AG04450 (cell line): ENCODE results near the gene PVALEF. TPM values are rescaled to one million over a fixed set of nuclear protein-coding genes. Genes with fewer than 3 reads are reported as not detected.

Experiments used
- CTCF ChIA-PET: fragments of 300-600, 350-600 bp; formaldehyde crosslinking; extraction: SDS; loops from one replicate; lab custom pipeline; 2022; ENCODE audit warnings: antibody characterized with exemption, inconsistent platforms; lab: Charles Lee
- POLR2A ChIA-PET: fragments of 350-600 bp; formaldehyde crosslinking; extraction: SDS; loops from one replicate; lab custom pipeline; 2021; ENCODE audit warnings: antibody characterized with exemption, inconsistent platforms; lab: Yijun Ruan, JAX
- DNase-seq: peaks from one replicate; pipeline ENCODE4 v3.0.0-alpha.2; 2011; ENCODE audit warnings: low read depth, low spot score
- H3K27ac ChIP-seq: one replicate; pipeline ENCODE4 v1.5.1; 2012; ENCODE audit warnings: low read depth, low read length, control low read depth
- H3K27me3 ChIP-seq: one replicate; pipeline ENCODE4 v1.6.0; 2012; ENCODE audit warnings: low read length; ENCODE audit not compliant: control insufficient read depth, insufficient read depth
- H3K4me3 ChIP-seq: 2 replicates; pipeline ENCODE4 v1.5.1; 2011; ENCODE audit warnings: mild to moderate bottlenecking, low read depth, low read length, control low read depth
- H3K9me3 ChIP-seq: 2 replicates; pipeline ENCODE4 v1.5.1; 2012; ENCODE audit warnings: low read length; ENCODE audit not compliant: control insufficient read depth, insufficient read depth
- polyA plus RNA-seq: library from polyadenylated mRNA; depleted of rRNA; stranded (reverse); fragments of >200 nt; gene quantifications from 2 replicates; pipeline ENCODE4 v1.2.3, GENCODE V29; 2011
- TF ChIP-seq, protein P1 (sequence below): IDR thresholded peaks from 2 replicates; pipeline ENCODE4 v1.5.1; 2011; ENCODE audit warnings: low read depth, low read length, control low read depth, inconsistent platforms

PVALEF gene
- polyA plus RNA-seq, 1 experiment, result not detected

- TF ChIP-seq, protein P1, sequence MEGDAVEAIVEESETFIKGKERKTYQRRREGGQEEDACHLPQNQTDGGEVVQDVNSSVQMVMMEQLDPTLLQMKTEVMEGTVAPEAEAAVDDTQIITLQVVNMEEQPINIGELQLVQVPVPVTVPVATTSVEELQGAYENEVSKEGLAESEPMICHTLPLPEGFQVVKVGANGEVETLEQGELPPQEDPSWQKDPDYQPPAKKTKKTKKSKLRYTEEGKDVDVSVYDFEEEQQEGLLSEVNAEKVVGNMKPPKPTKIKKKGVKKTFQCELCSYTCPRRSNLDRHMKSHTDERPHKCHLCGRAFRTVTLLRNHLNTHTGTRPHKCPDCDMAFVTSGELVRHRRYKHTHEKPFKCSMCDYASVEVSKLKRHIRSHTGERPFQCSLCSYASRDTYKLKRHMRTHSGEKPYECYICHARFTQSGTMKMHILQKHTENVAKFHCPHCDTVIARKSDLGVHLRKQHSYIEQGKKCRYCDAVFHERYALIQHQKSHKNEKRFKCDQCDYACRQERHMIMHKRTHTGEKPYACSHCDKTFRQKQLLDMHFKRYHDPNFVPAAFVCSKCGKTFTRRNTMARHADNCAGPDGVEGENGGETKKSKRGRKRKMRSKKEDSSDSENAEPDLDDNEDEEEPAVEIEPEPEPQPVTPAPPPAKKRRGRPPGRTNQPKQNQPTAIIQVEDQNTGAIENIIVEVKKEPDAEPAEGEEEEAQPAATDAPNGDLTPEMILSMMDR, result no peak
- Histone ChIP-seq H3K27me3 (no peaks in the 10 kb centered on the region), H3K9me3 (no peaks in the 10 kb centered on the region; the same call in 1 of the 2 replicates), H3K4me3 (no peak overlapping the region), H3K27ac (no peak overlapping the region)
- DNase-seq, result no peak
- ChIA-PET POLR2A (no interaction called here), CTCF (interaction anchor here (0.6 to 1.3 kb wide), 2 partner anchors 95 to 745 kb away, joined by 3 to 4 read pairs; partner anchors contain the start of gene PYCR1)
These were observed 27.2 kb downstream of the PVALEF start for GRCh38 chr17:81192386-81193050.

GRCh38 chr17:81193051-81193410 lies 27.7 kb downstream of the PVALEF start:
- Histone ChIP-seq H3K4me3 (no peak overlapping the region), H3K27me3 (no peaks in the 10 kb centered on the region), H3K27ac (no peak overlapping the region), H3K9me3 (no peaks in the 10 kb centered on the region; the same call in 1 of the 2 replicates)
- ChIA-PET POLR2A (no interaction called here), CTCF (interaction anchor here (0.6 to 1.3 kb wide), 2 partner anchors 95 to 744 kb away, joined by 3 to 4 read pairs; partner anchors contain the start of gene PYCR1)
- TF ChIP-seq, protein P1, result no peak
- DNase-seq, result no peak

DNA sequence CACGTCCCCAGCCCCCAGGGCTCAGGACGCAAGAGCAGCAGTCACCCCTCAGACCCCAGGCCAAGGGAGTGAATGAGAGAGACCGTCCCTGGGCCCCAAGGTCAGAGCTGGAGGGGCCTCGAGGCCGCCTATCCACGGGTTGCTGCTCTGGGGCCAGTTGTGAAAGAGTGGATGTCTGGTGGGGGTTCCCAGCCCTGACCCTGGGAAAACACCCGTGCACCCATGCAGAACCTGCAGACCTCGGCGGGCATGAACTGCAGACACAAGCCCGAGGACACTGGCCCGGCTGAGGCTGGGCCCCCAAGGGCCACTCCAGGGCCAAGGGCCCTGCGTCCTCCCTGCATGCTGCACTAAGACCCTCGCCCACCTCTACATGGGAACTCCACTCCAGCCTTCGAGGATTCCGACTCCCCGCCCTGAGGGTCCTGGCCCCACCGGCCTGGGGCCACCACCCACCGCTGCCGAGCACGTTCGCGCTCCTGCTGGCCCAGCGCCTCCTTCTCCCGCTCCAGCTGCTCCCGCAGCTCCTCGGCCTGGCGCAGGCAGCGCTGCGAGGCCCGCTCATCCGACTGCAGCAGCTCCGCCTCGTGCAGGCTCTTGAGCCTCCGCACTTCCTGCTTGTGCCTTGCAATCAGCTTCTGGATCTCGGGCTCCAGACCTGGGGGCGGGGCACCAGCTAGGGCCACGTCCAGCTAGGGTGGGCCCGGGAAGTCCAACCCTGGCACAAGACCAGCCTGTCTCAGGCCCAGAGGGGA lies 28.3 kb downstream of the PVALEF start:
- no peaks in the 10 kb centered on the region; the same call in 1 of the 2 replicates for H3K9me3 ChIP-seq
- TF ChIP-seq, protein P1, result no peak
- no peaks in the 10 kb centered on the region for H3K27me3 ChIP-seq
- POLR2A ChIA-PET, result no interaction called here
- no peak overlapping the region for H3K27ac ChIP-seq
- CTCF ChIA-PET, result interaction anchor here (1.3 kb wide), 1 partner anchor 96 kb away, joined by 3 read pairs; no protein-coding TSS in a partner anchor
- H3K4me3 ChIP-seq, result no peak overlapping the region
- no peak for DNase-seq

DNA sequence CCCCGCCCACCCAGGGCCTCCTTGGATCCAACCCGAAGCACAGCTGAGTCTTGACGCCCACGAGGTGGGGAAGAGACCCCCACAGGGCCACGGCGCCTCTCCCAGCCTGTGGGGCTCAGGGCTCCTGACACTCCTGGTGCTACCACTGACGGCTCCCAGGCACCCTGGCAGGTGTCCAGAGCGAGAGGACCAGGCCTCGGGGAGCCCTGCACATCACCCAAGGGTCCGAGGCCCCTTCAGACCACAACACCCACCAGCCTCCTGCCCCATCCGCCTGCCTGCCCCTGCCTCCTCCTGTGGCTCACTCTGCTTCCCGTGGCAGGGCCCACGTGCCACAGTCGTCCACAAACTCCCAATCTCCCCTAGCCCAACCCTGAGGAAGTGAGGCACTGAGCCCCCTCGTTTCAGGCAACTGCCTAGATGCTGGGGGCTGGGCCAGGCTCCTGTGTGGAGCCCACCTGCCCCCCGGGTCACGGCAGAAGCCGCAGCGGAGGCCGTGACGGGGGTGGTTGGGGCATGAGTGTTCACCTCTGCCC lies 29.0 kb downstream of the PVALEF start:
- no peak overlapping the region for H3K4me3 ChIP-seq
- no peak overlapping the region for H3K27ac ChIP-seq
- H3K27me3 ChIP-seq, result no peaks in the 10 kb centered on the region
- CTCF ChIA-PET, result no interaction called here
- no peaks in the 10 kb centered on the region; the same call in 1 of the 2 replicates for H3K9me3 ChIP-seq
- POLR2A ChIA-PET, result no interaction called here
- DNase-seq, result no peak
- TF ChIP-seq, protein P1, result no peak
